SK-N-SH (cell line): Measurements from ENCODE around the gene GSTM5.
"Not testable (repeated sequence)": the region's sequence is repeated elsewhere in the genome, so short reads cannot be mapped to it uniquely, and the experiment has no call there.

Experiments used
- FOXJ3 ChIP-seq: sonication (generic); formaldehyde crosslinking; IDR thresholded peaks from 2 replicates; pipeline ENCODE4 v1.5.1; 2020; ENCODE audit warnings: mild to moderate bottlenecking, missing genetic modification reagents
- TF ChIP-seq, protein P1 (sequence below): fragments of 200-600 bp; sonication (generic); IDR thresholded peaks from 2 replicates; pipeline ENCODE4 v1.6.1; 2017; ENCODE audit warnings: antibody characterized with exemption, mild to moderate bottlenecking, moderate library complexity

DNA sequence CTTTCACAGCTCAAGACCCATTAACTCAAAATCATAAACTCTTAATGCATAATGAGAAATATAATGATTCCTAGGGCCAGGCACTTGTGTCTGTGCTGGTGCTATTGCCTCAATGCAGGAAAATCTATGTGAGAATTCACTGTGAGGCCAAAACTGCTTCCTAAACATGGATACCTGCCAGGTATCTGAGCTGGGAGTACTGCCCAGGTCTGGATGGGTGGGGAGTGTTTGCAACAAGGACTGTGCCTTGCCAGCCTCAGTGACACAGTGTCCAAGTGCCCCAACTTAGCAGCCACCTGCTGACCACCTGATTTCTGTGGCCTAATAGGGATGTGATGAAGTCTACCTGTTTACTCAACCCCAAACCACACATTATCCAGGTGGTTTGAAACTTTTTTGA, 2.2 kb upstream of the GSTM5 start:
- not testable (repeated sequence) for TF ChIP-seq FOXJ3 (CRISPR knock-in tag)
- TF ChIP-seq, protein P1, sequence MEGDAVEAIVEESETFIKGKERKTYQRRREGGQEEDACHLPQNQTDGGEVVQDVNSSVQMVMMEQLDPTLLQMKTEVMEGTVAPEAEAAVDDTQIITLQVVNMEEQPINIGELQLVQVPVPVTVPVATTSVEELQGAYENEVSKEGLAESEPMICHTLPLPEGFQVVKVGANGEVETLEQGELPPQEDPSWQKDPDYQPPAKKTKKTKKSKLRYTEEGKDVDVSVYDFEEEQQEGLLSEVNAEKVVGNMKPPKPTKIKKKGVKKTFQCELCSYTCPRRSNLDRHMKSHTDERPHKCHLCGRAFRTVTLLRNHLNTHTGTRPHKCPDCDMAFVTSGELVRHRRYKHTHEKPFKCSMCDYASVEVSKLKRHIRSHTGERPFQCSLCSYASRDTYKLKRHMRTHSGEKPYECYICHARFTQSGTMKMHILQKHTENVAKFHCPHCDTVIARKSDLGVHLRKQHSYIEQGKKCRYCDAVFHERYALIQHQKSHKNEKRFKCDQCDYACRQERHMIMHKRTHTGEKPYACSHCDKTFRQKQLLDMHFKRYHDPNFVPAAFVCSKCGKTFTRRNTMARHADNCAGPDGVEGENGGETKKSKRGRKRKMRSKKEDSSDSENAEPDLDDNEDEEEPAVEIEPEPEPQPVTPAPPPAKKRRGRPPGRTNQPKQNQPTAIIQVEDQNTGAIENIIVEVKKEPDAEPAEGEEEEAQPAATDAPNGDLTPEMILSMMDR = not testable (repeated sequence)
